Measurements from ENCODE around the gene SHTN1.

Gene SHTN1

DNA sequence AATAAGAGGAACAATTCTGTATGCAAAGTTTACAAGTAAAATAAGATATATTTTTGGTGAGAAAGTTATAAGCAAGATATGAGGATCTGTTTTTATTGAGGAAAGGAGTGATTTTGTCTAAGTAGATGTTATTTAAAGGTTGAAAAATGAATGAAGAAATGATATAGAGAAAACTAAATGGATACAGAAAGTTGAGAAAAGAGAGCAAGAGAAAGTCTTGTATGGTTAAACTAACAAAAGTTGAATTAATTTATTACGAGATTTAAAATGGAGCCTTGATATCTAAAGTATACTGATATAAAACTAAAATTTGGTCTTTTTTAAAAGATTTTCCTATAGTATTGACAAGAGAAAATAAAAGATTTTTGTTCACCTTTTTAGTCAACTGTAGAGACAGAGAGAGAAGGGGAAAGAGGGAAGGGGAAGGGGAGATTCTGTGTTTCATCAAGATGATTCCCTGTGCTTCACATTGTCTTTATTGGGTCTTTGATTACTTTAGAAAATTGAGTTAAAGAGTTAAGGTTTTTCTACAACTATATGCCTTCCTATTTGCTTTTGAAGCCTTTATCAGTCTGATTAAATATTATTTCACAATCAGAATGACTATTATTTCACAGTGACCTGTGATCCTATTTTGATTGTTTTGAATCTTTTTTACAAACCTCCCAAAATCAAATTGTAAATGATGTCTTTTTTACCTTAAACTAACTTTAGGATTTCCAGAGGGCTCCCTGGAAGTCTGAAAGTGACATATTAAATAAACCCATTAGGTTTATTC lies 10.7 kb downstream of the SHTN1 start:
- H3K4me1 ChIP-seq = no peaks in the 10 kb centered on the region
- no peak overlapping the region for H3K4me3 ChIP-seq
- H3K27ac ChIP-seq = no peak overlapping the region
- H3K36me3 ChIP-seq = no peaks in the 10 kb centered on the region
- no peaks in the 10 kb centered on the region for H3K27me3 ChIP-seq
- TF ChIP-seq CTCF (IDR thresholded peaks at IDR 0.05) = no peak
- intact Hi-C loops (cut with DNase I; ENCODE audit: low total_unique reads) = no loop called here
- H3K9me3 ChIP-seq = no peaks in the 10 kb centered on the region
- DNase-seq = no peak

DNA sequence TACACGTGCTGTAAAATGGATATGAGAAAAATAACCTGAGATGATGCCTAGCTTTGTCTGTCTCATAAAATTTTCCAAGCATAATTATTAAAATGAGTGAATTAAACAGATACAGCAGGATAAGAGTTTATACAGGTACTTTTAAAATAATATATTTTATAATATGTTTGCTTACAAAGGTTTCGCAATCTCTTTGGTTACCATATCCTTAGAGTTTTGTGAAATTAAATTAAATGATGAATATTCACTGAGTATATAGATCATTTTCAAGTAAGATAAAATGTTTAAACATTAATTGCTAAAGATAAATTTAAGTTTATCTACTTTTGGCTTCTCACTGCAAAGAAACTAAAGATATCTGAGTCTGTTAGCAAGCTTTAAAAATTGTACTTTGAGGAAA lies 11.4 kb downstream of the SHTN1 start:
- H3K4me1 ChIP-seq = no peaks in the 10 kb centered on the region

DNA sequence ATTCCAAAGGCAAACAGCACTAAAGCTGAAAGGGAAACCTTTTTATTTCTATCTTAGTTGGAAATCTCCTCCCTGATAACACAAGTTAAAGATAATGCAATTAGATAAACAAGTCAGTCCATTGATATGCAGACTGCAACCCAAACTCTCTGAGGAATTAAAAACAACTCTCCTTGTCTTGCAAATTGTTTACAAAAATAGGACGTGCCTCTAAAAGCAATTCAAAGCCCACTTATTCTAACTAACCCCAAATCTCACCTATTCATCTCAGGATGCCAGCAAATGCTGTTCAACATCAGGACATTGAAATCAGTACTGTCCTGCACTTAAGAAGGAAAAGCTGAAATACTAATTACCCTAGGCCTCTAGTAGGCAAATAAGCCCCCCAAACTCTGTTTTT lies 12.8 kb downstream of the SHTN1 start:
- no peak for DNase-seq

More for the DNA sequence above, 11.4 kb downstream of the SHTN1 start:
- intact Hi-C loops (cut with DNase I; ENCODE audit: low total_unique reads) = no loop called here
- no peak for DNase-seq
- H3K4me3 ChIP-seq = no peak overlapping the region
- no peaks in the 10 kb centered on the region for H3K27me3 ChIP-seq
- no peaks in the 10 kb centered on the region for H3K9me3 ChIP-seq
- no peak overlapping the region for H3K27ac ChIP-seq
- no peak for TF ChIP-seq CTCF (IDR thresholded peaks at IDR 0.05)
- no peaks in the 10 kb centered on the region for H3K36me3 ChIP-seq

DNA sequence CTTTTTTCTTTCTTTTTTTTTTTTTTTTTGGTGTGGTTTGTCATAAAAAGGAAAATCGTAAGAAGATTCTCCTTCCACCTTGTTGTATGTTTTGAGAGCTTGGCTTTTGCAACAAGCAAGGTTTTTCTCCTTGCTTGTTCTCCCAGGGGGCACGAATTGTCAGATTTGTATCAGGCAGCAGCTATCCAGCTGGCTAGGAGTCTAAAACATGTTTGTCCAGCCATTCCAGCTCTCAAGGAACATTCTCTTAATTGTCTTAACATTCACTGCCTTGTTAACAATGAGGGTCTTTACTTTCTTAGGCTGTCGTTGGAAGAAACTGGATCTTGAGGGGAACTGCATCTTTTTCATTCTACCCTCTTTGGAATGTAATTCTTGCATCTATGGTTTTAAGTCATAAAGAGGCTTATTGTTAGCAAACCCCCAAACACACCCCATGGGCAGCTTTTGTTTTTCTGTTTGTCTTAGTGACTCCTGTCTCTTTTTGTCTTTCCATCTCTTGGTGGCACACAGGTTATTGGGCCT lies 14.6 kb downstream of the SHTN1 start:
- no peak for DNase-seq
- Histone ChIP-seq H3K36me3 (no peaks in the 10 kb centered on the region), H3K27me3 (no peaks in the 10 kb centered on the region), H3K4me1 (no peaks in the 10 kb centered on the region), H3K27ac (no peak overlapping the region), H3K4me3 (no peak overlapping the region), H3K9me3 (no peaks in the 10 kb centered on the region)
- intact Hi-C loops (cut with DNase I; ENCODE audit: low total_unique reads) = no loop called here
- TF ChIP-seq CTCF (IDR thresholded peaks at IDR 0.05) = no peak

More for the DNA sequence above, 12.8 kb downstream of the SHTN1 start:
- Histone ChIP-seq H3K4me3 (no peak overlapping the region), H3K36me3 (no peaks in the 10 kb centered on the region), H3K9me3 (no peaks in the 10 kb centered on the region), H3K4me1 (no peaks in the 10 kb centered on the region), H3K27ac (no peak overlapping the region), H3K27me3 (no peaks in the 10 kb centered on the region)
- intact Hi-C loops (cut with DNase I; ENCODE audit: low total_unique reads) = no loop called here
- no peak for TF ChIP-seq CTCF (IDR thresholded peaks at IDR 0.05)

DNA sequence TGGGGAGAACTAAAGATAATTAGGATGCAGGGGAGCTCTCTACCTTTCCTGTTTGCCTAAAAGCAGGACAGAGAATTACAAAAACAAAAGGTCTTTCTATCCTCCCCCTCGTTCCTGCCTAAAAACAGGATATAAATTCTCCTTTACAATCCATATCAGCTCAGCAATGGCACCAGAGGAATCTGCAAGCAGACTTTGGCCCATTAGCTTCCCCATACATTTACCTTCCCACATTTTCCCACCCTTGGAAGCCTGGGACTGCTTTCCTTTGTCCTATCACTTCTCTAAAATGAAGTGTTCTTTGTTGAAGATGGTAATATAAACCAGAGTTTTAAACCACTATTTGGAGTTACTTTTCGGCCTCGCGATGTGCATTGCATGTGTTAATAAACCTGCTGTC lies 15.5 kb downstream of the SHTN1 start:
- intact Hi-C loops (cut with DNase I; ENCODE audit: low total_unique reads) = no loop called here

More for the DNA sequence above, 15.5 kb downstream of the SHTN1 start:
- no peak overlapping the region for H3K27ac ChIP-seq
- TF ChIP-seq CTCF (IDR thresholded peaks at IDR 0.05) = no peak
- H3K27me3 ChIP-seq = no peaks in the 10 kb centered on the region
- no peaks in the 10 kb centered on the region for H3K9me3 ChIP-seq
- no peaks in the 10 kb centered on the region for H3K36me3 ChIP-seq
- H3K4me3 ChIP-seq = no peak overlapping the region
- DNase-seq = no peak
- H3K4me1 ChIP-seq = no peaks in the 10 kb centered on the region

Measured in tibial artery (tissue), 4 donors.